Coronary artery (tissue), 2 donors: ENCODE data around the gene IRF7.

Source experiments
- DNase-seq: peaks from one replicate; pipeline ENCODE4 v3.0.0-alpha.2; 2017; ENCODE audit warnings: low spot score
- H3K27ac ChIP-seq, 2 donors: fragments of 200-600 bp; sonication (generic); one replicate each; pipeline ENCODE4 v1.5.1; 2016 to 2019
- H3K4me3 ChIP-seq: fragments of 200-600 bp; sonication (generic); 2 replicates; pipeline ENCODE4 v1.5.1; 2016; ENCODE audit warnings: mild to moderate bottlenecking, moderate library complexity
- CTCF ChIP-seq: fragments of 200-600 bp; sonication (generic); IDR thresholded peaks from one replicate; pipeline ENCODE4 v1.5.1; 2019; ENCODE audit warnings: antibody characterized with exemption

Gene IRF7

GRCh38 chr11:587546-587945, 28.2 kb downstream of the IRF7 start:
- no peak for TF ChIP-seq CTCF
- no peak overlapping the region for H3K4me3 ChIP-seq
- H3K27ac ChIP-seq, result no peak overlapping the region

GRCh38 chr11:586376-587316, 29.1 kb downstream of the IRF7 start:
- TF ChIP-seq CTCF, result no peak
- Histone ChIP-seq H3K27ac (no peak overlapping the region), H3K4me3 (no peak overlapping the region)
- DNase-seq, result no peak

More at GRCh38 chr11:587546-587945, 28.2 kb downstream of the IRF7 start:
- no peak for DNase-seq

- H3K4me3 ChIP-seq, result no peak overlapping the region
- no peak for TF ChIP-seq CTCF
- no peak for DNase-seq
- H3K27ac ChIP-seq, result no peak overlapping the region
Observed at GRCh38 chr11:584287-584686, 31.5 kb downstream of the IRF7 start.

- no peak overlapping the region for H3K27ac ChIP-seq
- DNase-seq, result no peak
- no peak for TF ChIP-seq CTCF
- H3K4me3 ChIP-seq, result no peak overlapping the region
Observed at GRCh38 chr11:581752-582151, 34.0 kb downstream of the IRF7 start.

DNA sequence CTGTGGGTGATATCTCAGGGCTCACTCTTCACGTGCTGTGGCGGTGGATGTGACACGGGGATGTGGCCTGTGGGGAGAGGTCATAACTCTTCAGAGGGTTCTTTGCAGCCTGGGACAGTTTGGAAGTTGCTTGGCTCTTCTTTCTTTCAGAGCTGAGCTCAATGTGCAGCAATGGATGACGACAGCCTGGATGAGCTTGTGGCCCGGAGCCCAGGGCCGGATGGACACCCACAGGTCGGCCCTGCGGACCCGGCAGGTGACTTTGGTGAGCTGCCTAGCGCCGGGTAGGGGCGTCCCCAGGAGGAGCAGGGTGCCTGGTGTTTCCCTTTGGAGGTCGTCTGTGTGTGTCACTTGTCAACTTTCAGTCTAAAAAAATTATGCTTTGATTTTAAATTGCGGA, 34.4 kb downstream of the IRF7 start:
- Histone ChIP-seq H3K27ac (no peak overlapping the region), H3K4me3 (no peak overlapping the region)
- TF ChIP-seq CTCF, result no peak
- DNase-seq, result no peak

GRCh38 chr11:579830-580601, 35.7 kb downstream of the IRF7 start:
- H3K4me3 ChIP-seq, result no peak overlapping the region
- no peak overlapping the region for H3K27ac ChIP-seq
- TF ChIP-seq CTCF, result no peak
- DNase-seq, result no peak
